Stomach (tissue), 4 donors: ENCODE data around the gene ALKBH2.

Experiments used
- EP300 ChIP-seq: sonication (generic); formaldehyde crosslinking; IDR thresholded peaks from one replicate; pipeline ENCODE4 v1.6.1; 2017; ENCODE audit warnings: antibody characterized with exemption
- POLR2A ChIP-seq, 4 donors: fragments of 450-650 bp; IDR thresholded peaks; one replicate each; pipeline ENCODE4 v1.6.1; 2016; ENCODE audit warnings: antibody characterized with exemption in 4 of 4, control low read depth in 2 of 4, mild to moderate bottlenecking in 1 of 4, moderate library complexity in 1 of 4
- POLR2AphosphoS5 ChIP-seq, 3 donors: sonication (generic); formaldehyde crosslinking; IDR thresholded peaks; one replicate each; pipeline ENCODE4 v1.6.1; 2016; ENCODE audit warnings: antibody characterized with exemption in 3 of 3
- TF ChIP-seq, protein P1 (sequence below), 7 experiments: fragments of 450-650 bp in 4 of 7; fragments of 200-600 bp in 3 of 7; sonication (generic) in 3 of 7; IDR thresholded peaks; one replicate each; pipeline ENCODE4 v1.5.1; 2016 to 2019; ENCODE audit warnings: antibody characterized with exemption in 7 of 7, control low read depth in 2 of 7, mild to moderate bottlenecking in 1 of 7

DNA sequence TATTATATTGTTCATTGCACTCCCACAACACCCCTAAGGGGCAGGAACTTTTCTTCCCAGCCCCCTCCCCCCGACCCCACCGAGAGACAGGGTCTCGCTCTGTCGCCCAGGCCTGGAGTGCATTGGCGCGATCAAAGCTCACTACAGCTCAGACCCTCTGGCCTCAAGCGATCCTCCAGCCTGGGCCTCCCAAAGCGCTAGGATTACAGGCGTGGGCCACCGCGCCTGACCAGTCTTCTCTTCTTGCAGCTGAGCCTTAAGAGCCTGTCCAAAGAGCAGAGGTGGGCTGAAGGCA lies 3.8 kb upstream of the ALKBH2 start:
- TF ChIP-seq, protein P1, sequence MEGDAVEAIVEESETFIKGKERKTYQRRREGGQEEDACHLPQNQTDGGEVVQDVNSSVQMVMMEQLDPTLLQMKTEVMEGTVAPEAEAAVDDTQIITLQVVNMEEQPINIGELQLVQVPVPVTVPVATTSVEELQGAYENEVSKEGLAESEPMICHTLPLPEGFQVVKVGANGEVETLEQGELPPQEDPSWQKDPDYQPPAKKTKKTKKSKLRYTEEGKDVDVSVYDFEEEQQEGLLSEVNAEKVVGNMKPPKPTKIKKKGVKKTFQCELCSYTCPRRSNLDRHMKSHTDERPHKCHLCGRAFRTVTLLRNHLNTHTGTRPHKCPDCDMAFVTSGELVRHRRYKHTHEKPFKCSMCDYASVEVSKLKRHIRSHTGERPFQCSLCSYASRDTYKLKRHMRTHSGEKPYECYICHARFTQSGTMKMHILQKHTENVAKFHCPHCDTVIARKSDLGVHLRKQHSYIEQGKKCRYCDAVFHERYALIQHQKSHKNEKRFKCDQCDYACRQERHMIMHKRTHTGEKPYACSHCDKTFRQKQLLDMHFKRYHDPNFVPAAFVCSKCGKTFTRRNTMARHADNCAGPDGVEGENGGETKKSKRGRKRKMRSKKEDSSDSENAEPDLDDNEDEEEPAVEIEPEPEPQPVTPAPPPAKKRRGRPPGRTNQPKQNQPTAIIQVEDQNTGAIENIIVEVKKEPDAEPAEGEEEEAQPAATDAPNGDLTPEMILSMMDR (IDR thresholded peaks at IDR 0.05): no peak
- TF ChIP-seq POLR2A (IDR thresholded peaks at IDR 0.05) (no peak), POLR2AphosphoS5 (IDR thresholded peaks at IDR 0.05) (no peak), EP300 (no peak)
